SU-DHL-6 (cell line): ENCODE measurements around the gene CARD11.

Experiments used
- EZH2phosphoT487 ChIP-seq: fragments of 200-600 bp; sonication (generic), shearing (Covaris generic); conservative IDR thresholded peaks from 2 replicates; pipeline ENCODE4 v1.6.1; 2018; ENCODE audit warnings: mild to moderate bottlenecking, antibody characterized with exemption, low read length, moderate library complexity, mixed read lengths
- TF ChIP-seq, protein P1 (sequence below): fragments of 200-600 bp; sonication (generic); IDR thresholded peaks from one replicate; pipeline ENCODE4 v1.5.1; 2017; ENCODE audit warnings: antibody characterized with exemption, mild to moderate bottlenecking, low read length, moderate library complexity; ENCODE audit not compliant: insufficient read depth, poor library complexity, severe bottlenecking

DNA sequence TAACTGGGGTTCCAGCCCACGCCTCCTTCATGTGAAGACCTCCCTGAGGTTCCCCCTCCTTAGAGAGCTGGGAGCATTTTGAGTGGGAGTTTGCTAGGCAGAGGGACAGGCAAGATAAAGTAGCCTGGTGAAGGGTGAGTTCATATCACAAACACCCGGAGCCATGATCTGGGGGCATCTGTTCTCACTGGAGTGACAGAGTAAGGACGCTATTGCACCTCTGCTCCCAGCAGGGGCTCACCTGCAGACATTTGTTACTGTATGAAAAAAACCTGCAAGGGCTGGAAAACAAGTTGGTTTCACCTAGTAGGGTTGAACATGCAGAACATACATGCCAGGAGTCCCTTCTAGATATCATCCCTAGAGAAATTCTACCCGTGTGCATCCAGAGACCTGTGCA lies 88.4 kb downstream of the CARD11 start:
- TF ChIP-seq, protein P1, sequence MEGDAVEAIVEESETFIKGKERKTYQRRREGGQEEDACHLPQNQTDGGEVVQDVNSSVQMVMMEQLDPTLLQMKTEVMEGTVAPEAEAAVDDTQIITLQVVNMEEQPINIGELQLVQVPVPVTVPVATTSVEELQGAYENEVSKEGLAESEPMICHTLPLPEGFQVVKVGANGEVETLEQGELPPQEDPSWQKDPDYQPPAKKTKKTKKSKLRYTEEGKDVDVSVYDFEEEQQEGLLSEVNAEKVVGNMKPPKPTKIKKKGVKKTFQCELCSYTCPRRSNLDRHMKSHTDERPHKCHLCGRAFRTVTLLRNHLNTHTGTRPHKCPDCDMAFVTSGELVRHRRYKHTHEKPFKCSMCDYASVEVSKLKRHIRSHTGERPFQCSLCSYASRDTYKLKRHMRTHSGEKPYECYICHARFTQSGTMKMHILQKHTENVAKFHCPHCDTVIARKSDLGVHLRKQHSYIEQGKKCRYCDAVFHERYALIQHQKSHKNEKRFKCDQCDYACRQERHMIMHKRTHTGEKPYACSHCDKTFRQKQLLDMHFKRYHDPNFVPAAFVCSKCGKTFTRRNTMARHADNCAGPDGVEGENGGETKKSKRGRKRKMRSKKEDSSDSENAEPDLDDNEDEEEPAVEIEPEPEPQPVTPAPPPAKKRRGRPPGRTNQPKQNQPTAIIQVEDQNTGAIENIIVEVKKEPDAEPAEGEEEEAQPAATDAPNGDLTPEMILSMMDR, result no peak
- no peak for TF ChIP-seq EZH2phosphoT487
